ENCODE data around the gene NT5M.
"Not testable (repeated sequence)": the region's sequence is repeated elsewhere in the genome, so short reads cannot be mapped to it uniquely, and the experiment has no call there.

The NT5M gene

DNA sequence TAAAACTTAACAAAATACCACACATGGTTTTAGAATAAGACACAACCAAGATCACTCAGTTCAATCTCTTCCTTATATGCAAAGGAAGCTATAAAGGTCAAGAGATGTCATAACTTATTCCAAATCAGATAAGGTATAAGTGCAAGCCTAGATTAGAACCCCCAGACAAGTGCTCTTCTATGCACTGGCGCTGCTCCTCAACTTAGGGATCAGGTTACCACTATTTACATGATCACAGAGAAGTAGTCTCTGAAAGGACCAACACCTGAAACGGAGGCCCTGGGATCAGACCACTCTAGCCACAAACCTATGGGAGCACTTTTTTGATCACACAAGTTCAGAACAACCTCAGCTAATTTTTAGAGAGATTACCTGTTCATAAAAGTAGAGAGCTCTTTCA is 38.7 kb upstream of the NT5M start:
- TF ChIP-seq, protein P1, sequence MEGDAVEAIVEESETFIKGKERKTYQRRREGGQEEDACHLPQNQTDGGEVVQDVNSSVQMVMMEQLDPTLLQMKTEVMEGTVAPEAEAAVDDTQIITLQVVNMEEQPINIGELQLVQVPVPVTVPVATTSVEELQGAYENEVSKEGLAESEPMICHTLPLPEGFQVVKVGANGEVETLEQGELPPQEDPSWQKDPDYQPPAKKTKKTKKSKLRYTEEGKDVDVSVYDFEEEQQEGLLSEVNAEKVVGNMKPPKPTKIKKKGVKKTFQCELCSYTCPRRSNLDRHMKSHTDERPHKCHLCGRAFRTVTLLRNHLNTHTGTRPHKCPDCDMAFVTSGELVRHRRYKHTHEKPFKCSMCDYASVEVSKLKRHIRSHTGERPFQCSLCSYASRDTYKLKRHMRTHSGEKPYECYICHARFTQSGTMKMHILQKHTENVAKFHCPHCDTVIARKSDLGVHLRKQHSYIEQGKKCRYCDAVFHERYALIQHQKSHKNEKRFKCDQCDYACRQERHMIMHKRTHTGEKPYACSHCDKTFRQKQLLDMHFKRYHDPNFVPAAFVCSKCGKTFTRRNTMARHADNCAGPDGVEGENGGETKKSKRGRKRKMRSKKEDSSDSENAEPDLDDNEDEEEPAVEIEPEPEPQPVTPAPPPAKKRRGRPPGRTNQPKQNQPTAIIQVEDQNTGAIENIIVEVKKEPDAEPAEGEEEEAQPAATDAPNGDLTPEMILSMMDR (IDR thresholded peaks at IDR 0.05) = no peak
- no peak for DNase-seq (ENCODE audit: low spot score)
- Histone ChIP-seq H3K27ac (no peak overlapping the region), H3K4me3 (no peak overlapping the region)

DNA sequence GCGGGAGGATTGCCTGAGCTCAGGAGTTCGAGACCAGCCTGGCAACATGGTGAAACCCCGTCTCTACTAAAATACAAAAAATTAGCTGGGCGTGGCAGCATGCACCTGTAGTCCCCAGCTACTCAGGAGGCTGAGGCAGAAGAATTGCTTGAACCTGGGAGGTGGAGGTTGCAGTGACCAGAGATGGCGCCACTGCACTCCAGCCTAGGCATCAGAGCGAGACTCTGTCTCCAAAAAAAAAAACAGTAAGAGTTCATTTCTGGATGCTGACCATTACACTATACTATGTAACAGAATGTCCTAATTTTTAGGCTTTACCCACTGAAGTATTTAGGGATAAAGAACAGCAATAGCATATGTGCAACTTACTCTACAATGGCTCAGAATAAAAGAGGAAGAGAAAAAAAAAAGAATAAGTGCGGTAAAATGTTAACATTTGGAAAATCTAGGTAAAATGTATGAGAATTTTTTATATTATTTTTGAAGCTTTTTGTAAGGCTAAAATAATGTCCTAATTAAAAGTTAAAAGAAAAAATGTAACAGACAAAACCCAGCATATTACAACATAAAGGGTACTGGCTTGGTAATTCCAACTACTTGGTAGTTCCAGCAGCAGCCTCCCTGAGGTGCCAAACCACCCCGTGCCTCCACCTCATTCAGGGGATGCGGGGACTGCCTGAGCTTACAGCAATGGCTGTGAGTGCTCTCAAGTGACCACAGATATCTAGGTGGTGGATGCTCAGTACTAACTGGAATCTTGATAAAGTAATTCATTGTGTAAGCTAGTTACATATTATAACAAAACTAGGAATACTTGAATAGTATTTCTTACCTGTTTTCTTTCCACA is 33.0 kb upstream of the NT5M start:
- no peak overlapping the region for H3K27ac ChIP-seq
- no peak overlapping the region for H3K4me3 ChIP-seq
- no peak for DNase-seq (ENCODE audit: low spot score)
- TF ChIP-seq, protein P1 (IDR thresholded peaks at IDR 0.05) = no peak

DNA sequence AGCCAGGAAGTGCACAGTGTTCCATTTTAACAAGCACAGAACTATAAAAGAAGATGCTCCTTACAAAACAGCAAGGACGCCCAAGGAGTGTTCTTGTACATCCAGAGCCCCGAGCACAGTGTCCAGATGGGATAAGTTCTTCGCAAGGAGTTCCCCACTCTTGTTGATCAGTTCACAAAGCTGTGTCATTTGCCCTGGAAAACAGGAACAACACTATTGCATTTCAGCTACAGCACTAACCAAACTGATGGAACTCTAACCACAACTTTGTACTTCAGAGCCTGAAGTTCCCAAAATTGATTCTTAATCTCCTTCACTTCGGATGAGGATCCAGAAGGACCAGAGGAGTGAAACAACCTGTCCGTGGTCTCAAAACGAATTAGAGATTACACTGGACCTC is 27.2 kb upstream of the NT5M start:
- Histone ChIP-seq H3K4me3 (no peak overlapping the region), H3K27ac (no peak overlapping the region)
- no peak for DNase-seq (ENCODE audit: low spot score)
- TF ChIP-seq, protein P1 (IDR thresholded peaks at IDR 0.05) = no peak

- H3K4me3 ChIP-seq; DNase-seq (ENCODE audit: low spot score); H3K27ac ChIP-seq: not testable (repeated sequence)
Observed at GRCh38 chr17:17277431-17277830, 25.7 kb upstream of the NT5M start.

GRCh38 chr17:17279316-17279715 is 23.9 kb upstream of the NT5M start:
- TF ChIP-seq, protein P1 (IDR thresholded peaks at IDR 0.05) = no peak
- no peak for DNase-seq (ENCODE audit: low spot score)
- H3K27ac ChIP-seq = no peak overlapping the region
- H3K4me3 ChIP-seq = peak overlapping the region; percentile 81

DNA sequence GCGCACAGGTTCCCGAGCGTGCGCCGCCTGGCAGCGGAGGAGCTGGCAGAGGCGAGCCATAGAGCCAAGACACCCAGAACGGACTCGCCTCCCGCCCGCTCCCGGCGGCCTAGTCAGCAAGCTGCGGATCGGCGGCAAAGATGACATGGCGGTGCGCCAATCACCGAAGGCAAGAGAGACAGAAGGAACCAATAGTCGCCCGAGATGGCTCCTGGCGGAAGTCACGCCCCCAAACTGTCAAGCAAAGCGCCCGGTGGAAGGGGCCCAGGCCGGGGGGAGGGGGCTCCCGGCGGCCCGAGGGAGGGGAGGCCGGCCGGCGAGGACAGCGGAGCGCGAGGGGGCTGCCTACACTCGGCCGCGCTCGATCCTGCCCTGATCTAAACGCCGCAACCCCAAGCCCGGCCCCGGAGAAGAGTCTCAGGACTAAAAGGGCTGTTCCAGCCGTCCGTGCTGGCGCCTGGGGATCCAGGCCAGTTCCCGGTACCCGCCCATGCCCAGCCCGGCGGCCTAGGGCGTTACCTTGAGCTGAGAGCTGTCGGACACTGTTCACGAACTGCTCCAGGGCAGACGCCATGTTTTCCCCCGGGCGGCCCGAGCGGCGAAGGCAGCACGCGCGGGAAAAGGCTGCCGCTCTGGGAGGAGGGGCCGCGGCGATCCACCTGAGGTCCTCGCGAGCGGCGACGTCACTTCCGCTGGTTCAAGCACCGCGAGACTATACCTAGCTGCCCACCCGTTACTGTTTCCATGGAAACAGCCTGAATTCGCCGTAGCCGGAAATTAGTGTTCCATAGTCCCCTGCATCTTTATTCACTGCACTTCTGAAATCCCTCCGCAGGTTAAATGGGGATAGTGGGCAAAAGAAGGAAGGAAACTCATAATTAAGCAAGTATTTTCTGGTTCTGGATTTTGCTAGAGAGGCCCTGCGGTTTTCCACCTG is 22.3 kb upstream of the NT5M start, which contains the start of gene COPS3:
Gene COPS3, minus strand, starts transcription at position 634 of the 937 bp plus-strand sequence. Its CDS starts 60 bp downstream, at position 574.
- TF ChIP-seq, protein P1 (IDR thresholded peaks at IDR 0.05) = no peak
- DNase-seq (ENCODE audit: low spot score) = peak; percentile 99
- H3K27ac ChIP-seq = peak within 1 kb of the TSS; percentile 92 to 94
- H3K4me3 ChIP-seq = peak within 1 kb of the TSS; percentile 81

- H3K4me3 ChIP-seq = no peak overlapping the region
- H3K27ac ChIP-seq = no peak overlapping the region
- TF ChIP-seq, protein P1 (IDR thresholded peaks at IDR 0.05) = no peak
- DNase-seq (ENCODE audit: low spot score) = no peak
Observed at GRCh38 chr17:17285951-17286350, 17.2 kb upstream of the NT5M start.

Data from coronary artery (tissue), 2 donors.